OCI-M2 (cell line): ENCODE results near the gene TGM5.
"Not testable (repeated sequence)": the region's sequence is repeated elsewhere in the genome, so short reads cannot be mapped to it uniquely, and the experiment has no call there.

Experiments
- DNase-seq: peaks from one replicate; lab custom pipeline; 2025; ENCODE audit not compliant: unreplicated experiment; lab: John Stamatoyannopoulos, UW

TGM5 gene

GRCh38 chr15:43266834-43267233 lies at the start of gene TGM5:
TSS of gene TGM5 (minus strand) at chr15:43266928. CDS start at chr15:43266849, 79 bp downstream.
- DNase-seq = no peak

- no peak for DNase-seq
Measured at GRCh38 chr15:43314171-43314570, 47.4 kb upstream of the TGM5 start.

GRCh38 chr15:43312378-43312777 lies 45.6 kb upstream of the TGM5 start:
- DNase-seq = no peak

- no peak for DNase-seq
Measured at GRCh38 chr15:43302205-43302817, 35.6 kb upstream of the TGM5 start, which contains the start of gene TGM7. TSS of gene TGM7 (minus strand) at chr15:43302255.

- DNase-seq = no peak
Measured at GRCh38 chr15:43299884-43300283, 33.2 kb upstream of the TGM5 start.

GRCh38 chr15:43299411-43299810 lies 32.7 kb upstream of the TGM5 start:
- DNase-seq = no peak

- no peak for DNase-seq
Measured at GRCh38 chr15:43294091-43294706, 27.5 kb upstream of the TGM5 start.

- DNase-seq = no peak
Measured at GRCh38 chr15:43293432-43293831, 26.7 kb upstream of the TGM5 start.

- DNase-seq = no peak
Measured at GRCh38 chr15:43292375-43293078, 25.8 kb upstream of the TGM5 start.

GRCh38 chr15:43289656-43290055 lies 22.9 kb upstream of the TGM5 start:
- DNase-seq = not testable (repeated sequence)

- no peak for DNase-seq
Measured at GRCh38 chr15:43287254-43287653, 20.5 kb upstream of the TGM5 start.

- no peak for DNase-seq
Measured at GRCh38 chr15:43286074-43286473, 19.3 kb upstream of the TGM5 start.

GRCh38 chr15:43285609-43286037 lies 18.9 kb upstream of the TGM5 start:
- peak; percentile 36 for DNase-seq

GRCh38 chr15:43283526-43283925 lies 16.8 kb upstream of the TGM5 start:
- DNase-seq = no peak

GRCh38 chr15:43281926-43282602 lies 15.3 kb upstream of the TGM5 start:
- no peak for DNase-seq

- DNase-seq = no peak
Measured at GRCh38 chr15:43280996-43281395, 14.3 kb upstream of the TGM5 start.

- DNase-seq = no peak
Measured at GRCh38 chr15:43279496-43279895, 12.8 kb upstream of the TGM5 start.

- no peak for DNase-seq
Measured at GRCh38 chr15:43278869-43279268, 12.1 kb upstream of the TGM5 start.

- DNase-seq = no peak
Measured at GRCh38 chr15:43277901-43278300, 11.2 kb upstream of the TGM5 start.

GRCh38 chr15:43277231-43277823 lies 10.6 kb upstream of the TGM5 start:
- no peak for DNase-seq

- no peak for DNase-seq
Measured at GRCh38 chr15:43276563-43277200, 10.0 kb upstream of the TGM5 start.
